SU-DHL-6 (cell line): ENCODE measurements around the gene CATSPER3.

ENCODE experiments used
- H2AFZ ChIP-seq: fragments of 200-600 bp; sonication (generic); 2 replicates; pipeline ENCODE4 v1.6.1; 2014; ENCODE audit warnings: low read depth, mild to moderate bottlenecking, moderate library complexity, mixed read lengths, antibody characterized with exemption, low read length; ENCODE audit not compliant: severe bottlenecking
- H3F3A ChIP-seq: fragments of 200-600 bp; shearing (Covaris generic); 2 replicates; pipeline ENCODE4 v1.6.0; 2016; ENCODE audit warnings: antibody characterized with exemption, mild to moderate bottlenecking; ENCODE audit not compliant: insufficient read depth
- H3K27ac ChIP-seq: fragments of 200-600 bp; sonication (generic); 2 replicates; pipeline ENCODE4 v1.5.1; 2016; ENCODE audit warnings: low read depth, mild to moderate bottlenecking, low read length, moderate library complexity, mixed read lengths
- H3K27me3 ChIP-seq: fragments of 200-600 bp; sonication (generic), shearing (Covaris generic); 2 replicates; pipeline ENCODE4 v1.6.0; 2014; ENCODE audit warnings: mild to moderate bottlenecking, low read length
- H3K36me3 ChIP-seq: fragments of 200-600 bp; sonication (generic); 2 replicates; pipeline ENCODE4 v1.6.1; 2014; ENCODE audit warnings: mild to moderate bottlenecking, low read length, mixed read lengths
- H3K4me2 ChIP-seq: fragments of 300-600, 200-600 bp; shearing (Covaris generic), sonication (generic); 2 replicates; pipeline ENCODE4 v1.6.0; 2014; ENCODE audit warnings: low read length, low read depth, mild to moderate bottlenecking; ENCODE audit not compliant: poor library complexity, severe bottlenecking
- H3K4me3 ChIP-seq: fragments of 200-600 bp; sonication (generic); 2 replicates; pipeline ENCODE4 v1.5.1; 2014; ENCODE audit warnings: antibody characterized with exemption, low read length, mild to moderate bottlenecking, mixed read lengths; ENCODE audit not compliant: insufficient read depth, poor library complexity, severe bottlenecking
- H3K79me2 ChIP-seq: fragments of 200-600 bp; sonication (generic); 2 replicates; pipeline ENCODE4 v1.6.1; 2014; ENCODE audit warnings: mild to moderate bottlenecking, low read length, moderate library complexity; ENCODE audit not compliant: insufficient read depth
- H3K9ac ChIP-seq: fragments of 200-600 bp; sonication (generic); 2 replicates; pipeline ENCODE4 v1.7.0; 2014; ENCODE audit warnings: mild to moderate bottlenecking, low read length
- H3K9me2 ChIP-seq: fragments of 200-600 bp; sonication (generic); replicated peaks from 2 replicates; pipeline ENCODE4 v1.6.1; 2014; ENCODE audit warnings: low read length; ENCODE audit not compliant: insufficient read depth
- H3K9me3 ChIP-seq: fragments of 200-600 bp; sonication (generic); 2 replicates; pipeline ENCODE4 v1.6.1; 2014; ENCODE audit warnings: low read length, mixed read lengths; ENCODE audit not compliant: insufficient read depth
- H4K20me1 ChIP-seq: fragments of 200-600 bp; sonication (generic); 2 replicates; pipeline ENCODE4 v1.6.1; 2014; ENCODE audit warnings: low read depth, mild to moderate bottlenecking, antibody characterized with exemption, low read length, moderate library complexity, mixed read lengths
- EZH2phosphoT487 ChIP-seq: fragments of 200-600 bp; sonication (generic), shearing (Covaris generic); conservative IDR thresholded peaks from 2 replicates; pipeline ENCODE4 v1.6.1; 2018; ENCODE audit warnings: mild to moderate bottlenecking, antibody characterized with exemption, low read length, moderate library complexity, mixed read lengths
- TF ChIP-seq, protein P1 (sequence below): fragments of 200-600 bp; sonication (generic); IDR thresholded peaks from one replicate; pipeline ENCODE4 v1.5.1; 2017; ENCODE audit warnings: antibody characterized with exemption, mild to moderate bottlenecking, low read length, moderate library complexity; ENCODE audit not compliant: insufficient read depth, poor library complexity, severe bottlenecking

The CATSPER3 gene

DNA sequence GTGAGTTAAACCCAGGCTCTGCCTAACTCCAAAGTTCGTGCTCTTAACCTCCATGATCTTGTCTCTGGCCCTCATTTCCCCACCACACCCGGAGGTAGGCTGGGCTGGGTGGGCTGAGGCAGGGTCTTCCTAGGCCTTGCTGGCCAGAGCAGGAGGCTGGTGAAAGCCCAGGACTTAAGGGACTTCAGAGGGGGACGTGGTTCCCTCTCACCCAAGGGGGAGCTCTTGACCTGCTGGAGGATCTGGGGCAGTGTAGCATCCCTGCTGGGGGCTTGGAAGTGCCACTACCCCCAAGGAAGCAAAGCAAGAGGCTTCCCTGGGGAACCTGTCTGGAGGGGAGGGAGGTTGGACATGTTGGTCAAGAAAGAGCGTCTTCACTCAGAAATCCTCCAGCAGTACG lies 51.6 kb downstream of the CATSPER3 start:
- Histone ChIP-seq H3K4me2 (no peak overlapping the region), H2AFZ (no peak overlapping the region), H3K9ac (no peak overlapping the region), H4K20me1 (no peaks in the 10 kb centered on the region), H3K36me3 (no peaks in the 10 kb centered on the region), H3F3A (no peaks in the 10 kb centered on the region), H3K9me3 (no peaks in the 10 kb centered on the region), H3K4me3 (no peak overlapping the region), H3K27me3 (no peaks in the 10 kb centered on the region), H3K27ac (no peak overlapping the region), H3K9me2 (no peaks in the 10 kb centered on the region), H3K79me2 (no peaks in the 10 kb centered on the region)
- TF ChIP-seq, protein P1, sequence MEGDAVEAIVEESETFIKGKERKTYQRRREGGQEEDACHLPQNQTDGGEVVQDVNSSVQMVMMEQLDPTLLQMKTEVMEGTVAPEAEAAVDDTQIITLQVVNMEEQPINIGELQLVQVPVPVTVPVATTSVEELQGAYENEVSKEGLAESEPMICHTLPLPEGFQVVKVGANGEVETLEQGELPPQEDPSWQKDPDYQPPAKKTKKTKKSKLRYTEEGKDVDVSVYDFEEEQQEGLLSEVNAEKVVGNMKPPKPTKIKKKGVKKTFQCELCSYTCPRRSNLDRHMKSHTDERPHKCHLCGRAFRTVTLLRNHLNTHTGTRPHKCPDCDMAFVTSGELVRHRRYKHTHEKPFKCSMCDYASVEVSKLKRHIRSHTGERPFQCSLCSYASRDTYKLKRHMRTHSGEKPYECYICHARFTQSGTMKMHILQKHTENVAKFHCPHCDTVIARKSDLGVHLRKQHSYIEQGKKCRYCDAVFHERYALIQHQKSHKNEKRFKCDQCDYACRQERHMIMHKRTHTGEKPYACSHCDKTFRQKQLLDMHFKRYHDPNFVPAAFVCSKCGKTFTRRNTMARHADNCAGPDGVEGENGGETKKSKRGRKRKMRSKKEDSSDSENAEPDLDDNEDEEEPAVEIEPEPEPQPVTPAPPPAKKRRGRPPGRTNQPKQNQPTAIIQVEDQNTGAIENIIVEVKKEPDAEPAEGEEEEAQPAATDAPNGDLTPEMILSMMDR, result peak; percentile 23
- no peak for TF ChIP-seq EZH2phosphoT487

DNA sequence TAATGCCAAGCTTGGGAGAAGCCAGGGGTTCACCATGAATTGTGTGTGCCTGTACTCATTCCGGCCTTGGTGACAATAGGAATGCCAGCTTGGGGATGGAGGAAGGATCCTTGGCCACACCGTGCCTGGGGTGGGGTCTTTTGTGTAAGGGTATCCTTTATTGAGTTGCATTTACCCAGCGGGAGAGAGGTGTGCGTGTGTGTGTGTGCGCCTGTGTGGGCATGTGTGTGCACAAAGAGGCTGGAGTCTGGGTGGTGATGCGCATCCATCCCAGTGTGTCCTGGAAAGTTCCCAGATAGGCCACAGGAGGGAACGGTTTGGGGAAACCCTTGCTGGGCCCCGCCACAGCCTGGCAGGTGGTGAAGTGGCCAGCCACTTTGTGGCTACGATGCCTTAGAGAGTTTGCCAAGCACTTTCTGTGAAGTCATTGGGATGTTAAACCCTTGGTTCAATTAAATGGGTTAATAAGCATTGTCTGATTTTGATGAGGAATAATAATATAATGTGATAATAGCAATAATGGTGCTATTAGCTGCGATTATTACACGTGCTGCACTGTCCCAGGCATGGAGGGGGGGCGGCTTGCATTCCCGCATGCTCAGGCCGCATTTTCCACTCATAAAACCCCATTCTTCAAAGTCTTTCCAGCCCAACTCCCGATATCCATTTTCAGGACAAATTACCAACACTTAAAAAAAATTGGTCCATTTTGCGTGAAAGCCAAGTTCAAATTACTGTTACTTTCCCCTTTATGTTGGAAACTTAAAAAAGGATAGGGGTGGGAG lies 52.6 kb downstream of the CATSPER3 start:
- Histone ChIP-seq H4K20me1 (no peaks in the 10 kb centered on the region), H2AFZ (no peak overlapping the region), H3K9ac (no peak overlapping the region), H3K27ac (no peak overlapping the region), H3K4me3 (no peak overlapping the region), H3K27me3 (no peaks in the 10 kb centered on the region), H3K9me3 (no peaks in the 10 kb centered on the region), H3K4me2 (no peak overlapping the region), H3F3A (no peaks in the 10 kb centered on the region), H3K9me2 (no peaks in the 10 kb centered on the region), H3K36me3 (no peaks in the 10 kb centered on the region), H3K79me2 (no peaks in the 10 kb centered on the region)
- TF ChIP-seq, protein P1, result no peak
- TF ChIP-seq EZH2phosphoT487, result no peak

DNA sequence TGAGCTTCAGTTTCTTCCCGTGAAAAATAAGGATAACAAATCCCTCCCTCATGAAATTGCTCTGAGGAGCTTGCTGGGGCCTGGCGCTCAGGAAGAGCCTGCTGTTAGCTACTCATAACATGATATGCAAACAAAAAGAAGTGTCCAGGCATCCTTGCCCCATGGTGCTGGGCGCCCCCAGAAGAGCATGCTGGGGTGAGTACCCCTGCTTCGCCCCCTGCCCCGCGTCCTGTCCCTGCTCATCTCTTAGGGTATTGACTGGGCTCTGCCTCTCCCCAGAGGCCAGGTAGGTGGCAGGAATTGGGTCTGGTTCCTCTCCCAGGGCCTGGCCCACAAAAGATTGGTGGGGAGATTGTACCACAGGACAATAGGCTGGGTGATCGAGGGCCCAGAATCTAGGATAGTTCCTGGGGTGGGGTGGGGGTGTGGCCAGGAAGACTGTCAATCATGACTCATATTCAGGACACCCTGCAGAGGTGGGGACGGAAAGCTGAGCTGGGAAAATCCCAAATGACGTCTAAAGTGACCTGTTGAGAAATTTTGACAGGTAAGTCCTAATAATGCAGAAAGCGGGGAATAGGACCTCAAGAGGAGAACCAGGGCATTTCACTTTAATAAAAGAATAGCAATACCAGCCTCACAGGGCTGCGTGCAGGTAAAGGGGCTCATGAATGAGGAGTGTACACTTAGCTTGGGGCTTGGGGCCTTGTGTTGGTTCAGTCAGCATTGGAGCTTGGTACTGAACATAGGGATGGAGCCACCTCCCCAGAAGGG lies 57.4 kb downstream of the CATSPER3 start:
- Histone ChIP-seq H3F3A (no peaks in the 10 kb centered on the region), H3K9me3 (no peaks in the 10 kb centered on the region), H2AFZ (no peak overlapping the region), H3K4me2 (no peak overlapping the region), H3K4me3 (no peak overlapping the region), H3K36me3 (no peaks in the 10 kb centered on the region), H4K20me1 (no peaks in the 10 kb centered on the region), H3K79me2 (no peaks in the 10 kb centered on the region), H3K27ac (no peak overlapping the region), H3K9ac (no peak overlapping the region), H3K27me3 (no peaks in the 10 kb centered on the region), H3K9me2 (no peaks in the 10 kb centered on the region)
- TF ChIP-seq EZH2phosphoT487, result no peak
- TF ChIP-seq, protein P1, result no peak
